ENCODE results near the gene FYN.

- TF ChIP-seq EZH2 (IDR thresholded peaks at IDR 0.05; ENCODE audit: insufficient read depth, poor library complexity, severe bottlenecking) (no peak), EZH2phosphoT487 (IDR thresholded peaks at IDR 0.05; ENCODE audit: insufficient read depth, low read depth) (no peak)
These were observed 49.2 kb downstream of the FYN start for GRCh38 chr6:111823831-111824607.
